ENCODE results near the gene RFTN2. TPM values are rescaled to one million over a fixed set of nuclear protein-coding genes. Genes with fewer than 3 reads are reported as not detected.
"Not testable (repeated sequence)": the region's sequence is repeated elsewhere in the genome, so short reads cannot be mapped to it uniquely, and the experiment has no call there.

RFTN2 gene
- total and polyA plus RNA-seq, 2 donors (not counting 3 experiments of a cell fraction or from before 2014, with no cell fraction given) = 5.0 to 8.0 TPM

DNA sequence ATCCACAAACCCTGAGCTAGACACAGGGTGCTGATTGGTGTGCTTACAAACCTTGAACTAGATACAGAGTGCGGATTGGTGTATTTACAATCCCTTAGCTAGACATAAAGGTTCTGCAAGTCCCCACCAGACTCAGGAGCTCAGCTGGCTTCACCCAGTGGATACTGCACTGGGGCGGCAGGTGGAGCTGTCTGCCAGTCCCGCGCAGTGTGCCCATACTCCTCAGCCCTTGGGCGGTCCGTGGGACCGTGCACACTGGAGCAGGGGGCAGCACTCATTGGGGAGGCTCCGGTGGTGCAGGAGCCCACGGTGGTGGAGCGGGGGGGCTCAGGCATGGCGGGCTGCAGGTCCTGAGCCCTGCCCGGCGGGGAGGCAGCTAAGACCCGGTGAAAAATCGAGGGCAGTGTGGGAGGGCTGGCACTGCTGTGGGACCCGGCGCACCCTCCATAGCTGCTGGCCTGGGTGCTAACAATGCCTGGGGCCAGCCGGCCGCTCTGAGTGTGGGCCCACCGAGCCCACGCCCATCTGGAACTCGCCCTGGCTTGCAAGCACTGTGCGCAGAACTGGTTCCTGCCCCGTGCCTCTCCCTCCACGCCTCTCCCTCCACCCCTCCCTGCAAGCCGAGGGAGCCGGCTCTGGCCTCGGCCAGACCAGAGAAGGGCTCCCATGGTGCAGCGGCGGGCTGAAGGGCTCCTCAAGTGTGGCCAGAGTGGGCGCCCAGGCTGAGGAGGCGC lies 83.9 kb downstream of the RFTN2 start:
- FAIRE-seq = no peak
- no TSS peak for BruUV-seq (replicated peaks)

DNA sequence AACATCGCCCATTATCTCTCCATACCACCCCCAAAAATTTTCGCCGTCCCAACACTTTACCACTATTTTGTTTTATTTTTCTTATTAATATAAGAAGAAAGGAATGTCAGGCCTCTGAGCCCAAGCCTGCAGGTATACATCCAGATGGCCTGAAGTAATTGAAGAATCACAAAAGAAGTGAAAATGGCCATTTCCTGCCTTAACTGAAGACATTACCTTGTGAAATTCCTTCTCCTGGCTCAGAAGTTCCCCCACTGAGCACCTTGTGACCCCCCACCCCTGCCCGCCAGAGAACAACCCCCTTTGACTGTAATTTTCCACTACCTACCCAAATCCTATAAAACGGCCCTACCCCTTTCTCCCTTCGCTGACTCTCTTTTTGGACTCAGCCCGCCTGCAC lies 88.1 kb downstream of the RFTN2 start:
- DNase-seq (ENCODE audit: low read depth, low spot score); POLR2A ChIA-PET; H3K27ac ChIP-seq (ENCODE audit: insufficient read depth, low read depth, low read length); BruUV-seq (replicated peaks); H3K9ac ChIP-seq (replicated peaks; ENCODE audit: extremely low read depth, insufficient read depth, low read length); H3K4me1 ChIP-seq (ENCODE audit: control insufficient read depth, extremely low read depth, insufficient read depth, low read length); H3K4me2 ChIP-seq (ENCODE audit: insufficient read depth, low read length); H2AFZ ChIP-seq (ENCODE audit: low read depth, low read length); FAIRE-seq; intact Hi-C loops (cut with micrococcal nuclease); CTCF ChIA-PET; H4K20me1 ChIP-seq (replicated peaks; ENCODE audit: control insufficient read depth, extremely low read depth, insufficient read depth, low read length); dilution Hi-C loops (cut with MboI; ENCODE audit: extremely low pct_ligation_motif_present, low sequenced_read_pairs); H3K36me3 ChIP-seq (ENCODE audit: control insufficient read depth in 2 of 2, extremely low read depth in 1 of 2, insufficient read depth in 2 of 2, low read length in 2 of 2); H3K9me3 ChIP-seq (replicated peaks; ENCODE audit: control insufficient read depth, insufficient read depth, low read length); H3K9me1 ChIP-seq (replicated peaks; ENCODE audit: control insufficient read depth, extremely low read depth, insufficient read depth, low read length); H3K4me3 ChIP-seq (replicated peaks in 1 of 3; ENCODE audit: insufficient read depth in 1 of 3, low read depth in 1 of 3, low read length in 3 of 3); H3K79me2 ChIP-seq (ENCODE audit: control insufficient read depth, insufficient read depth, low read length); H3K27me3 ChIP-seq (ENCODE audit: control insufficient read depth in 2 of 2, insufficient read depth in 2 of 2, low read length in 2 of 2): not testable (repeated sequence)

More for the DNA sequence above, 83.9 kb downstream of the RFTN2 start:
- no peaks in the 10 kb centered on the region for H3K9me3 ChIP-seq (replicated peaks; ENCODE audit: control insufficient read depth, insufficient read depth, low read length)
- H3K9me1 ChIP-seq (replicated peaks; ENCODE audit: control insufficient read depth, extremely low read depth, insufficient read depth, low read length) = no peaks in the 10 kb centered on the region
- dilution Hi-C loops (cut with MboI; ENCODE audit: extremely low pct_ligation_motif_present, low sequenced_read_pairs) (no loop called here), intact Hi-C loops (cut with micrococcal nuclease) (no loop called here)
- POLR2A ChIA-PET = no interaction called here
- no peak overlapping the region for H3K4me2 ChIP-seq (ENCODE audit: insufficient read depth, low read length)
- H2AFZ ChIP-seq (ENCODE audit: low read depth, low read length) = no peak overlapping the region
- peaks cover 0 to 4% of the 10 kb centered on the region in 2 experiments for H3K36me3 ChIP-seq (ENCODE audit: control insufficient read depth in 2 of 2, extremely low read depth in 1 of 2, insufficient read depth in 2 of 2, low read length in 2 of 2)
- no peak for DNase-seq (ENCODE audit: low read depth, low spot score)
- H3K4me3 ChIP-seq (replicated peaks in 1 of 3; ENCODE audit: insufficient read depth in 1 of 3, low read depth in 1 of 3, low read length in 3 of 3) = no peak overlapping the region
- H3K9ac ChIP-seq (replicated peaks; ENCODE audit: extremely low read depth, insufficient read depth, low read length) = no peak overlapping the region
- H3K27ac ChIP-seq (ENCODE audit: insufficient read depth, low read depth, low read length) = no peak overlapping the region
- no peaks in the 10 kb centered on the region for H3K4me1 ChIP-seq (ENCODE audit: control insufficient read depth, extremely low read depth, insufficient read depth, low read length)
- TF ChIP-seq MYC (IDR thresholded peaks at IDR 0.05; ENCODE audit: low read depth, low read length) (no peak), GATA2 (IDR thresholded peaks at IDR 0.05; ENCODE audit: insufficient read depth, insufficient read length, low read depth, low read length) (no peak), POLR2AphosphoS5 (IDR thresholded peaks at IDR 0.05; ENCODE audit: insufficient read depth, low read depth, low read length) (no peak), JUN (IDR thresholded peaks at IDR 0.05; ENCODE audit: borderline replicate concordance, insufficient read depth, insufficient read length, low read depth) (no peak), EZH2 (IDR thresholded peaks at IDR 0.05; ENCODE audit: borderline replicate concordance, low read depth, low read length, severe bottlenecking) (no peak), POLR2A (IDR thresholded peaks at IDR 0.05; ENCODE audit: low read depth, low read length) (no peak), FOS (IDR thresholded peaks at IDR 0.05; ENCODE audit: borderline replicate concordance, insufficient read depth, low read length) (no peak)
- TF ChIP-seq, protein P1, sequence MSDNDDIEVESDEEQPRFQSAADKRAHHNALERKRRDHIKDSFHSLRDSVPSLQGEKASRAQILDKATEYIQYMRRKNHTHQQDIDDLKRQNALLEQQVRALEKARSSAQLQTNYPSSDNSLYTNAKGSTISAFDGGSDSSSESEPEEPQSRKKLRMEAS (IDR thresholded peaks at IDR 0.05; ENCODE audit: insufficient read depth, insufficient read length) = no peak
- TF ChIP-seq, protein P2, sequence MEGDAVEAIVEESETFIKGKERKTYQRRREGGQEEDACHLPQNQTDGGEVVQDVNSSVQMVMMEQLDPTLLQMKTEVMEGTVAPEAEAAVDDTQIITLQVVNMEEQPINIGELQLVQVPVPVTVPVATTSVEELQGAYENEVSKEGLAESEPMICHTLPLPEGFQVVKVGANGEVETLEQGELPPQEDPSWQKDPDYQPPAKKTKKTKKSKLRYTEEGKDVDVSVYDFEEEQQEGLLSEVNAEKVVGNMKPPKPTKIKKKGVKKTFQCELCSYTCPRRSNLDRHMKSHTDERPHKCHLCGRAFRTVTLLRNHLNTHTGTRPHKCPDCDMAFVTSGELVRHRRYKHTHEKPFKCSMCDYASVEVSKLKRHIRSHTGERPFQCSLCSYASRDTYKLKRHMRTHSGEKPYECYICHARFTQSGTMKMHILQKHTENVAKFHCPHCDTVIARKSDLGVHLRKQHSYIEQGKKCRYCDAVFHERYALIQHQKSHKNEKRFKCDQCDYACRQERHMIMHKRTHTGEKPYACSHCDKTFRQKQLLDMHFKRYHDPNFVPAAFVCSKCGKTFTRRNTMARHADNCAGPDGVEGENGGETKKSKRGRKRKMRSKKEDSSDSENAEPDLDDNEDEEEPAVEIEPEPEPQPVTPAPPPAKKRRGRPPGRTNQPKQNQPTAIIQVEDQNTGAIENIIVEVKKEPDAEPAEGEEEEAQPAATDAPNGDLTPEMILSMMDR (IDR thresholded peaks at IDR 0.05; ENCODE audit: extremely low read depth in 1 of 2, insufficient read depth in 1 of 2, low read depth in 1 of 2, low read length in 2 of 2) = no peak
- CTCF ChIA-PET = interaction anchor here (1.0 to 1.1 kb wide), 2 partner anchors 8 to 15 kb away, joined by 3 read pairs; no protein-coding TSS in a partner anchor
- no peaks in the 10 kb centered on the region for H3K79me2 ChIP-seq (ENCODE audit: control insufficient read depth, insufficient read depth, low read length)
- no peaks in the 10 kb centered on the region for H3K27me3 ChIP-seq (ENCODE audit: control insufficient read depth in 2 of 2, insufficient read depth in 2 of 2, low read length in 2 of 2)
- H4K20me1 ChIP-seq (replicated peaks; ENCODE audit: control insufficient read depth, extremely low read depth, insufficient read depth, low read length) = no peaks in the 10 kb centered on the region

All from endothelial cell of umbilical vein (primary cell).